ENCODE measurements around the gene OR52W1. TPM values are rescaled to one million over a fixed set of nuclear protein-coding genes. Genes with fewer than 3 reads are reported as not detected.

Gene OR52W1, protein sequence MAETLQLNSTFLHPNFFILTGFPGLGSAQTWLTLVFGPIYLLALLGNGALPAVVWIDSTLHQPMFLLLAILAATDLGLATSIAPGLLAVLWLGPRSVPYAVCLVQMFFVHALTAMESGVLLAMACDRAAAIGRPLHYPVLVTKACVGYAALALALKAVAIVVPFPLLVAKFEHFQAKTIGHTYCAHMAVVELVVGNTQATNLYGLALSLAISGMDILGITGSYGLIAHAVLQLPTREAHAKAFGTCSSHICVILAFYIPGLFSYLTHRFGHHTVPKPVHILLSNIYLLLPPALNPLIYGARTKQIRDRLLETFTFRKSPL
- total RNA-seq (not detected), polyA plus RNA-seq (ENCODE audit: insufficient read depth, low read depth, low replicate concordance) (not detected)
- long read RNA-seq, donor 1, result 0 reads
- long read RNA-seq, donor 2, partial matches to known transcripts, result 0 of 1 reads
- long read RNA-seq, donor 2, other reads (novel, unspliced or antisense), result 0 of 1 reads
- long read RNA-seq, donor 3, result 0 reads
- long read RNA-seq, donor 4, result 0 reads
- long read RNA-seq, donor 5, result 0 reads
- long read RNA-seq, donor 6, result 0 reads
- long read RNA-seq, donor 7, result 0 reads
- long read RNA-seq, donor 8, result 0 reads
- long read RNA-seq, donor 9, result 0 reads
- long read RNA-seq, donor 10, result 0 reads

DNA sequence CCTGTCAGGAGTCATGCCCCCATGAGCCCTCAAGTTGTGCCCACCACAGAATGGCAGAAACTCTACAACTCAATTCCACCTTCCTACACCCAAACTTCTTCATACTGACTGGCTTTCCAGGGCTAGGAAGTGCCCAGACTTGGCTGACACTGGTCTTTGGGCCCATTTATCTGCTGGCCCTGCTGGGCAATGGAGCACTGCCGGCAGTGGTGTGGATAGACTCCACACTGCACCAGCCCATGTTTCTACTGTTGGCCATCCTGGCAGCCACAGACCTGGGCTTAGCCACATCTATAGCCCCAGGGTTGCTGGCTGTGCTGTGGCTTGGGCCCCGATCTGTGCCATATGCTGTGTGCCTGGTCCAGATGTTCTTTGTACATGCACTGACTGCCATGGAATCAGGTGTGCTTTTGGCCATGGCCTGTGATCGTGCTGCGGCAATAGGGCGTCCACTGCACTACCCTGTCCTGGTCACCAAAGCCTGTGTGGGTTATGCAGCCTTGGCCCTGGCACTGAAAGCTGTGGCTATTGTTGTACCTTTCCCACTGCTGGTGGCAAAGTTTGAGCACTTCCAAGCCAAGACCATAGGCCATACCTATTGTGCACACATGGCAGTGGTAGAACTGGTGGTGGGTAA, at the start of gene OR52W1:
TSS of gene OR52W1 (plus strand) at position 51 of the 637 bp plus-strand sequence. CDS start at position 51, 0 bp downstream.
- intact Hi-C loops (cut with DNase I), result no loop called here
- Histone ChIP-seq H3K4me1 (ENCODE audit: control insufficient read depth in 2 of 3, insufficient read depth in 2 of 3, low read depth in 1 of 3, low read length in 3 of 3) (no peaks in the 10 kb centered on the region), H3K4me3 (ENCODE audit: low read length in 3 of 3) (no peak within 1 kb of the TSS), H3K27ac (ENCODE audit: low read depth in 2 of 2, low read length in 2 of 2) (no peak within 1 kb of the TSS), H3K9ac (ENCODE audit: low read length in 3 of 3) (no peak within 1 kb of the TSS), H3K36me3 (ENCODE audit: control insufficient read depth in 2 of 3, insufficient read depth in 3 of 3, low read length in 3 of 3) (no peaks in the 10 kb centered on the region), H3K9me3 (ENCODE audit: control insufficient read depth in 2 of 3, insufficient read depth in 1 of 3, low read length in 3 of 3) (no peaks in the 10 kb centered on the region), H3K27me3 (ENCODE audit: control insufficient read depth, insufficient read depth, low read length) (no peaks in the 10 kb centered on the region)
- no peak for FAIRE-seq
- DNase-seq, result no peak
- no peak for TF ChIP-seq CTCF (IDR thresholded peaks at IDR 0.05; ENCODE audit: borderline replicate concordance, extremely low read depth, insufficient read depth)

GRCh38 chr11:6151117-6151516, 47.9 kb upstream of the OR52W1 start:
- Histone ChIP-seq H3K9ac (ENCODE audit: low read length in 3 of 3) (no peak overlapping the region), H3K4me1 (ENCODE audit: control insufficient read depth in 2 of 3, insufficient read depth in 2 of 3, low read depth in 1 of 3, low read length in 3 of 3) (no peaks in the 10 kb centered on the region), H3K27me3 (ENCODE audit: control insufficient read depth, insufficient read depth, low read length) (no peaks in the 10 kb centered on the region), H3K27ac (ENCODE audit: low read depth in 2 of 2, low read length in 2 of 2) (no peak overlapping the region), H3K9me3 (ENCODE audit: control insufficient read depth in 2 of 3, insufficient read depth in 1 of 3, low read length in 3 of 3) (peaks cover 0 to 4% (median 0%) of the 10 kb centered on the region in 3 donors), H3K36me3 (ENCODE audit: control insufficient read depth in 2 of 3, insufficient read depth in 3 of 3, low read length in 3 of 3) (no peaks in the 10 kb centered on the region), H3K4me3 (ENCODE audit: low read length in 3 of 3) (no peak overlapping the region)
- no peak for FAIRE-seq
- no peak for TF ChIP-seq CTCF (IDR thresholded peaks at IDR 0.05; ENCODE audit: borderline replicate concordance, extremely low read depth, insufficient read depth)
- DNase-seq, result no peak
- intact Hi-C loops (cut with DNase I), result no loop called here

GRCh38 chr11:6152126-6152525, 46.9 kb upstream of the OR52W1 start:
- DNase-seq (no peak), FAIRE-seq (no peak)
- peaks cover 0 to 4% (median 0%) of the 10 kb centered on the region in 3 donors for H3K9me3 ChIP-seq (ENCODE audit: control insufficient read depth in 2 of 3, insufficient read depth in 1 of 3, low read length in 3 of 3)
- H3K36me3 ChIP-seq (ENCODE audit: control insufficient read depth in 2 of 3, insufficient read depth in 3 of 3, low read length in 3 of 3), result no peaks in the 10 kb centered on the region
- H3K4me3 ChIP-seq (ENCODE audit: low read length in 3 of 3), result no peak overlapping the region
- no peaks in the 10 kb centered on the region for H3K27me3 ChIP-seq (ENCODE audit: control insufficient read depth, insufficient read depth, low read length)
- no peak for TF ChIP-seq CTCF (IDR thresholded peaks at IDR 0.05; ENCODE audit: borderline replicate concordance, extremely low read depth, insufficient read depth)
- no peak overlapping the region for H3K27ac ChIP-seq (ENCODE audit: low read depth in 2 of 2, low read length in 2 of 2)
- H3K4me1 ChIP-seq (ENCODE audit: control insufficient read depth in 2 of 3, insufficient read depth in 2 of 3, low read depth in 1 of 3, low read length in 3 of 3), result no peaks in the 10 kb centered on the region
- no peak overlapping the region for H3K9ac ChIP-seq (ENCODE audit: low read length in 3 of 3)
- intact Hi-C loops (cut with DNase I), result no loop called here
